SH-SY5Y (cell line): ENCODE results near the gene NR4A1.

Experiments used
- GATA2 ChIP-seq: IDR thresholded peaks from 2 replicates; pipeline ENCODE4 v1.6.1; 2011; ENCODE audit warnings: mild to moderate bottlenecking, low read depth, low read length
- GATA3 ChIP-seq: IDR thresholded peaks from 2 replicates; pipeline ENCODE4 v1.6.1; 2011; ENCODE audit warnings: low read depth, mild to moderate bottlenecking, low read length, moderate library complexity

- no peak for TF ChIP-seq GATA3
- TF ChIP-seq GATA2: no peak
Observed at GRCh38 chr12:52079576-52080402, 28.5 kb downstream of the NR4A1 start, which contains the start of gene SMIM41.
